Dedifferentiated amniotic fluid mesenchymal stem cell (primary cell): ENCODE results near the gene CBFA2T3.

Experiments used
- DNase-seq: peaks from one replicate; pipeline ENCODE4 v3.0.0-alpha.2; 2016; ENCODE audit errors: extremely low spot score

Gene CBFA2T3

DNA sequence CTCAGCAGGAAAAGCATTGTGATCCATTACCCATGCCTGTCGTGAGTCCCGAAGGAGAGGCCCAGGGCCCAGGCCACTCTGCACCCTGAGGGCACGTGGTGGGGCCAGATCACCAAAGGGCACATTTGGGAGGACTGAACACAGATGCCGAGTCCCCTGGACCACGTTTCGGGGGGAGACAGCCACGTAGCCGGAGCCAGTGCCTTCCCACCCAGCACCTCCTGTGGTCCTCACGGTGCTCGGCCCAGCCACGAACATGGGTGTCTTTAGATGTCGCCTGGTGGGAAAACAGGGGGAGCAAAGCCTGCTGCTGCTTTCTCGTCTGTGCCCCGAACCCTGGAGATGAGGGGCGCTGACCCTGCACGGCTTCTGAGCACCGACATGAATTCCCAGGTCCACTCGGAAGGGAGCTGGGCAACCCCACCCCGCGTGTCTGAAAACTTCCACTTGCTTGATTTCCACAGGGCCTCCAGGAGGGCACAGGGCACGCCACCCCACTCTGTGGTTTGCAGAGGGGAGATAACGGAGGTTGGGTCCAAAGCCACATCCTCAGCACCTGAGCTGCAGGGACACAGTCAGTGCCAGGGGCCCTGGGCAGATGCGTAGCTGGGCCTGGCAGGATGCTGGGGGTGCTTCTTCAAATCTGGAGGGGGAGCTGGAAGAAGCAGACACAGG, 14.4 kb downstream of the CBFA2T3 start:
- no peak for DNase-seq

DNA sequence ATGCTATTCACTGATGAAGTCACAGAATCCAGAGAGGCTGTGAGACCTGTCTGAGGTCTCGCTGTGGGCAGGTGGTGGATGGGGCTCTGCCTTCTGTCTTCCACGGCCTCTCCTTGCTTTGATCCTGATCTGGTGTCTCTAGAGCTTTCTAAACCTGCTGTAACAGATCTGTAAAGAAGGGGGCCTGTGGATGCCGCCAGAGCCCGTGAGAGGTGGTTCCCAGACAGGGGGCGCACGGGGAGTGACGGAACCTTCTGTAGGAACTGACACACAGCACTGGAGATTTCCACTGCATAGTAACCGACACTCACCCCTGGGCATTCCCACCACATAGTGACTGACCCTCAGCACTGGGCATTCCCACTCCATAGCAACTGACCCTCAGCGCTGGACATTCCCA, 16.0 kb downstream of the CBFA2T3 start:
- DNase-seq, result no peak

DNA sequence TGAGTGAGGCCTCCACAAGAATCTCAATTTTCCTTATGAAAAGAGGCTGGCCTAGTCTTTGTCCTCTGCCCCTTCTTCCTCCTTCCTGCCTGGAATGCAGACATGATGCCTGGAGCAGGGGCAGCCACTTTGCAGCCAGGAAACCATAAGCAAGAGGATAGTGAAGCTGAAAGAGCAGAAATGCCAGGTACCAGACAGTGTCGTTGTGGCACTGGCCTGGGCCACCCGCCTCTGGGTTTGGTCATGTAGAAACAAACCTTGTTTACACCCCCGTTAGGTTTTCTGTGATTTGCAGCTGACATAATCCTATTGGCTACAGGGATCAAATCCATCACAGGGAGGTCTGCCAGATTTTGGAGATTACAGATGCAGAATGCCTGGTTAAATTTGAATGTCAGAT, 16.5 kb downstream of the CBFA2T3 start:
- no peak for DNase-seq

DNA sequence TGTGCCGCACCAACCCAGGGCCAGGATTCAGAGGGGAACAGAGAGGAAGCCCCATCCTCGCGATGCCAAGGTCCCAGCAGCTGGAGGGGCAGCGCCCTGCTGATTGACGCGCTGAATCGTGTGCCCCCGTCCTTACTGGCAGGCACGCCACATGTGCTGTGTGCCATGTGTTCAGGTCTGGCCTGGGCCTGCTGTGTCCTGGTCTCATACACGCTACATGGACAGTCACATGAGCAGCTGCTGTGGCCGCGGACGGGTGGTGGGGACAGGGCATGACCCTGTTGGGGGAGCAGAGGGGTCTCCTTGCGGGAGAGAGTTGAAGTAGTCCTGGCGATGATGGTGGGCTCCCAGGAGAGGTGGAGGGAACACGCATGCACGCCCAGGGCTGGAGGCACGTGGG, 18.0 kb downstream of the CBFA2T3 start:
- no peak for DNase-seq

DNA sequence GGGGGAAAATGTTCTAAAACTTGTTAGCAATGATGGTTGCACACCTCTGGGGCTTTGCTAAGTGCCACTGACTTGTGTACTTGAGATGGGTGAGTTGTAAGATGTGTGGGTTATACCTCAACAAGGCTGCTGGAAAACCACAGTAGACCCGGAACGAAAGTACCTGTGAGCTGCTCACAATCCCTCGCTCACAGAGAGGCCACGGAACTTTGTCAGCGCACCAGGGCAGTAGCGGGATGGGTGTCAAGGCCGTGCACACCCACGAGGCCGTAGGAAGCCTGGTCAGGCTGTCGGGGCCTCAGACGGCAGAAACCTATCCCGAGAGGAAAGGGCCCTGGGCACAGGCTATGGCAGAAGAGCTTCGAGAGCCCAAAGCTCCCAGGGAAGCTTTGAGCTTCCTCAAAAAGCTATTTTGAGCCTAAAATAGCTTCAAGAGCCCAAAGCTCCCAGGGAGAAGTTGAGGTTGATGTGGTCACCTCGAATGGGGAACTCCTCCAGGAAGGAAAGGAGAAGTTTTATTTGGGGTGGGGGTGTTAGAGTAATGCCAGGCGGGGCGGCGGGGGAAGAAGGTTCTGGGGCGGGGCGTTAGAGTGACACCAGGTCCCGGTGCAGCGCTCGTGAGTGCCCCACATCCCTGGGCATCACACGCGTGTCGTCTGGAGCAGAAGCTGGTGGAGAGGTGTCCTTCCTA, 19.0 kb downstream of the CBFA2T3 start:
- DNase-seq, result no peak

DNA sequence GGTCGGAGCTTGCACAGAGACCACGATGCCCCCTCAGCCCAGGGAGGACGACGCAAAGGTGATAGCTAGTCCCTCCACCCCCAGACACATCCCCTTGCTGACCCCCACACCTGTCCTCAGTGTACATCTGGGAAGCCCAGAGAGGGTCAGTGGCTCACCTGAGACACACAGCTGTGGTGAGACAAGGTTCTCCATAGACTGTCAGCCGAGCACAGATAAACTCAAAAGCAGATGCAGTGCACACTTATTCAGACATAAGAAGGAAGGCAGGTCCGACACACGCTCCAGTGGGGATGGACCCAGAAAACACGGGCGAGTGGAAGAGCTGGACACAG, 19.6 kb downstream of the CBFA2T3 start:
- DNase-seq, result no peak

DNA sequence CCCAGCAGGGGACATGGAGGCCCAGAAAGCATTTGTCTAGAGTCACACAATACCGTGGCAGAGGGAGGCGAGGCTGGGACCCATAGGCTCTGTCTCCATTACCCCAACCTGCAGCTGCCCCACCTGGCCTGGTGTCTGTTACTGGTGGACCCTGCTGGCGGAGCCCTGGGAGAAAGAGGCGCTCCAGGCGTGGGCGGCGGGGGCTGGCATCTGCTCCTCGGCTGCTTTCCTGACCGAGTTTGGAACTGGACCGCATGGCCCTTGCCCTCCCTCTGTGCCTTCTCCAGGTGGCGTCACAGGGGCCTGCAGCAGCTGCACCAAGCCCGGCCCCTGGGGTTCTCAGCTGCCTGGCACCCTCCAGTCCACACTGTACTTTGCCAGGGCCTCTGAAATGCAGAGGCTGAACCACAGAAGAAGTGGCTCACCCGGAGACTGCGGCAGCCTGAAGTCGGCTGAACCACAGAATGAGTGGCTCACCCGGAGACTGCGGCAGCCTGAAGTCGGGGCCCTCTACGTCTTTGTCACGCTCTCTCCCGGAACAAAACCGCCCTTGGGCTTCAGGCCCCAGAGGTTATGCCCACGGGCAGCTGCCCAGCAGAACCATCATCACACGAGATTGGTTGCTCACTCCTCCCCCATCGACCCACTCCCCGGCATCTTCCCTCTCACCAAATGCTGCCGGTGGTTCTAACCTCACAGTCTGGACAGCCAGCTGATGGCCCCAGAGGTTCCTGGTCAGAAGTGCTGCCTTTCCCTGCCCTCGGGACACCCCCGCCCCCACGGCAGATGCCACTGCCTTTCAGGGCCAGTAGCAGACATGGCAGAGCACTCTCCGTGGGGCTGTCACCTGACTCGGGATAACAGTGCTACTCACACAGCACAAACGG, 20.2 kb downstream of the CBFA2T3 start:
- DNase-seq, result no peak

DNA sequence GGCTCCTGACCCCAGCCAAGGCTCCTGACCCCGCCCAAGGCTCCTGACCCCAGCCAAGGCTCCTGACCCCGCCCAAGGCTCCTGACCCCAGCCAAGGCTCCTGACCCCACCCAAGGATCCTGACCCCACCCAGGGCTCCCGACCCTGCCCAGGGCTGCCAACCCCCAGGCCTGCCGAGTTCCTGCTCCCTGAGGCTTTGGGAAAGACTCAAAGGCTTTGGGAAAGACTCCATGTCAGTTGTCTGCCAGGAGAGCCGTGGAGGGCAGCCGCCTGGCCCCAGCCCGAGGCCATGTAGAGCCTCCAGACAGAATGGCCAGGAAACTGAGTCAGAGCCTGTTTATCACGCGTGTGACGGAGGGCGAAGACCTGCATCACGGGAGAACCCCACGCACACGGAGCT, 21.1 kb downstream of the CBFA2T3 start:
- DNase-seq, result no peak

DNA sequence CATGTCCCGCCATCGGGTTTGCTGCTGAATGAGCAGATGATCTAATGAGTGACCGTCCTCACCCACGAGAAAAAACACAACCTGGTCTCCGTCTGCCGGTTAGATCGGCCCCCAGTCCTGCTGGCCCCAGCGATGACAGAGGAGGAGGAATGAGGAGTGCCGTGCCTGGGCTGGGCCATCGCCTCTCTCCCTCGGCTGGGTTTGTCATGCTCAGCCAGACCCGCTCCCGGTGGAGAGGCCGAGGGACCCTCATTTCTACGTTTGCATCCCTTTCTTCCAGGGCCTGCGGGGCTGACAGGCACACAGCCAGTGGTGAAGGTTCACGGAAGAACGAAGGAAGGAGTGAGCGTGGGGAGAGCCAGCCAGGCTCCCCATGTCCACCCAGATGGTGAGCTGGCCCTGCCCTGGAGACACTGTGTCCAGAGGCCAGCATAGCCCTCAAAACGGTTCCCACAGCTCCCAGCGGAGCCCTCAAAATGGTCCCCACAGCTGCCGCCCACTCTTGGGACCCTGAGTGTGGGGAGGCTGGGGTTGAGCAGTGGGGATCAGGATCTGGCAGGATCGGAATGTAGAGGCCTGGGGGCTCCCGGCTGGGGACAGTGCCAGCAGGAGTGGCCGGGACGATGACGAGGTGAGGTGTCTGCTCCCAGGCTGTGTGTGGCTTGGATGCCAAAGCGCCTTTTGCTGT, 23.9 kb downstream of the CBFA2T3 start:
- DNase-seq, result no peak

DNA sequence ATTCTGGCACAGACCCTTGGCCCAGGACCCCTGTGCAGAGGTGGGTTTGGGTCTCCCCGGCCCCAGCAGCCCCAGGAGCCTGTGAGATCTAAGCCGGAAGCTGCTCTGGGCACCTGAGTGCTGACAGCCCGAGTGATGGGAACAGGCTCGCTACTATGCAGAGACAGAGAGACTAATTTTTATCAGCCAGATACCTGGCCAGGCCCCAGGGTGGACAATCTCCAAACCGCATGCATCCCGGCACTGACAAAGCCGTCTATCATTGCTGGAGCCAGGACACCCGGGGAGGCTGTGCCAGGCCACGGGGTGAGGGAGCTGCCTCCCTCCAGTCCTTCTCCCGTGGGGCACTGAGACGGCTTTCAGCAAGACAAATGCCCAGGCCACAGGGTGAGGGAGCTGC, 25.0 kb downstream of the CBFA2T3 start:
- no peak for DNase-seq

DNA sequence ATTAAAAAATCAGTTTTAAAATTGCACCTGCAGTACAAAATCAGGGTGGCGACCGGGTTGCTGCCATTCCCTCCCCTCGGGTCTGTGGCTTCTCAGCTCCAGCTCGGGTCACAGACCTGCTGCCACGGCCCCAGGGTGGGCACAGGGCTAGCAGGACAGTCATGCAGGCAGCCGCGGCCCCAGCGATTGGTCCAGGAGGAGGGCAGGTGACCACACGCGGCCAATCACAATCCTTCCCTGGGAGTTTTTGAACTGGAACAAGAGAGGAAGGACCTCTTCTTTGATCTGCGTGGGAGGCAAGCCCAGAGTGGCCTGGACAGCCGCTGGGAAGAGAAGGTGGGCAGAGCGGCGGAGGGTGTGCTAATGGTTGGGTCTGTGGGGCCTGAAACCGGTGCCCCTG, 25.5 kb downstream of the CBFA2T3 start:
- no peak for DNase-seq

DNA sequence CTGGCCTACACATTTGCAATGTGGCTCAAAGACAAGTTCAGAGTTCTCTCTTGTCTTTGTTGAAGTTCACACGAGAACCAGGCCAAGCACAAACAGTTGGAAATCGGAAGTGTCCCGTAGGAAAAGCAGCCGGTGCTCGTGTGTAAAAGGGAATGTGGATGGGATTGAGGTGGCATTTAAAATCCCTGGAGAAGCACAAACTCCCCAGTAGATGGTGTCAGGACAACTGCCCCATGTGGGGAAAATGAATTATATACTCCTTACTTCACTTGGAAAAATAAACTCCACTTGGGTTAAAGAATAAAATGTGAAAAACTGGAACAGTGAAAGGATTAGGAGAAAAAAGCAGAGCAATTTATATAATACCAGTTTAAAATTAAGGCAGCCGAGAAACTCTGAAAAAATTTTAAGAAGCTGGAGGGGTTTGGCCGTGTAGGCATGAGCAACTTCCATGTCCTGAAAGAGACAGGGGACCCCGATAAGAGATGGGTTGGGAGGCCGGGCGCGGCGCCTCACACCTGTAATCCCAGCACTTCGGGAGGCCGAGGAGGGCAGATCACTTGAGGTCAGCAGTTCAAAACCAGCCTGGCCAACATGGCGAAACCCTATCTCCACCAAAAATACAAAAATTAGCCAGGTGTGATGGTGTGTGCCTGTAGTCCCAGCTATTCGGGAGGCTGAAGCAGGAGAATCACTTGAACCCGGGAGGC, 28.1 kb downstream of the CBFA2T3 start:
- DNase-seq, result no peak

DNA sequence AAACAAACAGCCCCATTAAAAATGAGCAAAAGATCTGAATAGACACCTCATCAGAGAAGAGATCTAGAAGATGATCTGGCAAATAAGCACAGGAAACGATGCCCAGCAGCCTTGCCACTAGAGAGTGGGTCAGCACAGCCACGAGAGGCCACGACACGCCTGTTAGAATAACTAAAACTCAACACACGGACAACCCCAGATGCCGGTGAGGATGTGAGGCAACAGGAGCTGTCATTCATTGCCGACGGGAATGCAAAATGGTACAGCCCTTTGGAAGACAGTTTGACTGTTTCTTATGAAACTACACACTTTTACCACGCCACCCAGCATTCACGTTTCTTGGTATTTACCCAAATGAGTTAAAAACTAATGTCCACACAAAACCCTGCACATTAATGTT, 31.5 kb downstream of the CBFA2T3 start:
- DNase-seq, result no peak

DNA sequence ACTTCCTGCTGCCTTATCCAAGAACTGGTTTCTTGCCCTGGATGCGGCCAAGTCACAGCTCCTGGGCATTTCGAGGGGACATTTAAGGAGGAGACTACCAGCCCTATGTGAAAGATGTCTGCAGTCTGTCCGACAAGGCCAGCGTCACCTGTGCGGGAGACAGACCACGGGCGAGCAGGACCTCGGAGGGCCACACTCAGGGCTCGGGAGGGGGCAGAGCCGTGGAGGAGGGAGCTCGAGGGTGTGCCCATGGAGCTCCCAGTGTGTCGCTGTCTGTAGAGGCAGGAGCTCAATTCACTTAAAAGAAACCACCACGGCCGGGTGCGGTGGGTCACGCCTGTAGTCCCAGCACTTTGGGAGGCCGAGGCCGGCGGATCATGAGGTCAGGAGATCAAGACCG, 33.3 kb downstream of the CBFA2T3 start:
- no peak for DNase-seq

DNA sequence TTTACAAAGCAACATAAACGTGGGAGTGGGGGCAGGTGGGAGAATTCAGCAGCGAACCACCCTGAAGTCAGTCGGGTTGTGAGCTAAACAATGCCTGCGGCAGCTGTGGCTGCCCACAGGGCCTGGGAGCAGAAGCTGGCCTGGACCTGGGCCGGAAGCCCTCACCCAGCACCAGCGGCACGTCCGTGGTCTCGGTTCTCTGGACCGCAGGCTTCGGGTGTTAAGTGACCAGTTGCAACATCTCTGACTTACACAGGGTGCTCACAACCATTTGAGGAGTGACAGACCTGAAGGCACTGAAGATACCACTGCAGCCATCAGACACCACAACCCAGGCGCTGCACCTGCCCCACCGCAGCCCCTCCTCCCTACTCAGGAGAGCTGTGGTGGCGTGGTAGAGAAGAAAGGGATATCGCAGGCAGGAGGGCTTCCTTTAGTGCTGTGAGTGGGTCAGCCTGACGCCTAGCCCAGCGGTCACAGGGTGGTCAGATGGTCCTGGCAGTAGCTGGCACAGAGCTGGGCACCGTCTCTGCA, 33.8 kb downstream of the CBFA2T3 start:
- no peak for DNase-seq

DNA sequence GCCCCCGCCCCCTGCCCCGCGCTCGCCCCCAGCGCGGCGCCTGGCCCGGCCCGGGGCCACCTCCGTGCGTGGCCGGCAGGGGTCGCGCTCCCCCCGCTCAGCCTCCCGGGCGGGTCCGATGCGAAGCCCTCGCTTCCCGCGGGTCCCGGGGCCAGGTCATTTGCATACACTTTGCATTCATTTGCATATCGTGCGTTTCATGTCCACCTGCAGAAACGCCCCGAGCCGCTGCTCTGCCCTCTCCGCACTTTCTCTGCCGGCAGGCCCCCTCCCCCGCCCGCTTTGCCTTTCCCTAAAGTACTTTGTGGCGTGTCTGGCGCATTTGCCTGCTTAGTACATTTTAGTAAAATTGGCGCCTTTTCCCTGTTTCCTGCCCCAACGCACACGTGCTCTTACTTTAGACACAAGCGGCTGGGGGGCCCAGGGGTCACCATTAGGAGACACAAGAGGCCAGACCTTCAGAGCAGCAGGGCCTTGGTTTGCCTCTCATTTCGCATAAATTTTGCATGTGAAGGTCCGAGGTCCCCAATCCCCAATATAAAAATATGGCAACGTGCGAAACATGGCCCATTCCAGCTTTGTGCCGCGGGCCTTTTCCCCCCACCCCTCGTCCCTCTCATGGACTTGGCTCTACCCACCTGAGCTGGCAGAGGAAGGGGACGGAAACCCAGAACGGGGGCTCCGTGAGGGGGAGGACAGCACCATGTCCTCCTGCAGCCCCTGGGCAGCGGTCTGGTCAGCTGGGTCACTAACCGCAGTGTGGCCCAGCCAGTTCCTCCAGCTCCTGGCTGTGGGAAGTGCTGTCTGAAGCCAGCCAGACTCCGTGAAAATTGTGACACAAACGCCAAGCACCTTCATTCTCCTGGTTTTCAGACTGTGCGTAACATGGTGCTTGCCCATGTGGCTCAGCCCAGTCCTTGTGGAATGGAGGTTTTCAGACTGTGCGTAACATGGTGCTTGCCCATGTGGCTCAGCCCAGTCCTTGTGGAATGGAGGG, 34.8 kb downstream of the CBFA2T3 start:
- no peak for DNase-seq

DNA sequence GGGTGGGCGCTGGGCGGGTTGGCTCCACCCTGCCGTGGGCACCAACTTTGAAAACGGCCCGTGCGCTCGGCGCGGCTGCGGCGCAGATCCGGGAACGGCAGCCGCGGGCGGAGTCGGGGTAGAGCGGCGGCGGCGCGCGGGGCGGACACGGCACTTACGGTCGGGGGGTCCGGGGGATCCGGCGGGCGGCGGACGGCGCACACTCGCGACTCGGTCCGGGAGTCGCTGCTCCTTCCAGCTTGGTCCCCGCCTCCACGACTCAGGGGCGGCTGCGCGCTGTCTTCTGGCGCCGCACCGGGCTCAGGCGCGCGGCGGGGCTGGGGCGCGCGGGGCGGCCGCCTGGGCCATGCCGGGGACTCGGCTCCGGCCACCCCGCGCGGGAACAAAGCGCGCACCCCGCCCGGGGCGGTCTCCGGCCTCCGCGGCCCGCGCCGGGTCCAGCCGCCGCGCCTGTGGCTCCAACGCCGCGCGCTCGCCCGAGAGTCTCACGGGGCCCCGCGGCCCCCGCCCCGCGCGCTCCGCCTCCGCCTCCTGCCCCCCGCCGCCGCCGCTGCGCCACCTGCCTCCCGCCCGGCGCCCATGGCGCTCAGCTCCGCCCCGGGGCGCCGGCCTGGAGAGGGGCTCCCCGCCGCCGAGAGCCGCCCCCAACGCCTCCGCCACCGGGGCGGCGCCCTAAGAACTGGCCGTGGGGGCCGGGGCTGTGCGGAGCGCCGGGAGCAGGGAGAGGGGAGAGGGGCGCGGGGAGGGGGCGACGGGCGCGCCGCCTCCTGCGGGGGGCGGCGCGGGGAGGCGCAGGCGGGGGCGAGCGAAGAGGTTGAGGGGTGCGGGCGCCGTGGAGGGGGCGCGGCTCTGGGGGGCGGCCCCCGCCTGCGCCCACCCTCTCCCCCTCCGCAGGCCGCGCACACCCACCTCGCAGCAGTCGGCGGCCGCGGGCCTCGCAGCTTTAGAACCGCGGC, 35.9 kb downstream of the CBFA2T3 start:
- DNase-seq, result no peak

DNA sequence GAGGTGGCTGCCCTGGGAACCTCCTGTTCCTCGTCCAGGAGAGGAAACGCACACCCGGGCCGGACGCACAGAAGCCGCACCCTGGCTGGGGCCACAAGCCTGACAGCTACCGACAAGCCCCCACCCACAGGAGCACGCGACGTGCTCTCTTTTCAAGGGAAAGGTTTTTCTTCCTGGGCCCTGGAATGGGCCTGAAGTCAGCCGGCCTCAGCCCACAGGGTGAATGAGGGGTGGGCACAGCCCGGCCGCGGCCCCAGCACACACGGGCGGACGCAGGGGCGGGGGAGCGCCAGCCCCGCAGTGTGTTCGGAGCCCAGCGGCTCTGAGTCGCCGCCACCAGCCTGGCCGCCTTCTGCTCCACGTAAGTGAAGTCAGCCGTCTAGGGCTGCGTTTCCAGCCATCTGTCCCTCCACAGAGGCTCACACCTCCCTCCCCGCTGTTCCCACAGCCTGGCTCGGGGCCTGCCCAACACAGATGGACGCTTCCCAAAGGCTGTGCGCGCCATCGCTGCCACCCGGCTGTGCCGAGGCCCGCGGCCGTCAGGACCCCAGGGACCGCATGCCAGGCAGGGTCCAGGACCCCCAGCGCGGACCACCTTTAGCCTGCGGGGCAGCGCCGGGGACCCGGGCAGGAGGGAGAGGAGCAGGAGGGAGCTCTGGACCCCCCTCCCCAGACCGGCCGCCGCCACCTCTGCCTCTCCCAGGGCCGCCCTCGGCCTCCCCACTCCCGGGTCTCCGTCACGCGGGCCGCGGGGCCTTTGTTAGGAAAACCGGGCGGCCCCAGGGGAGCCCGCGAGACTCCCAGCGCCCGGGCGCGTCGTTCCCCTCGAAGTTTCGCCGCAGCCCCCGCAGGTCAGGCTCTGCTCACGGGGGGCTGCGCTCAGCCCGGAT, 36.8 kb downstream of the CBFA2T3 start:
- DNase-seq, result no peak
